CD8-positive, alpha-beta memory T cell (primary cell): ENCODE results near the gene CGNL1. TPM values are rescaled to one million over a fixed set of nuclear protein-coding genes. Genes with fewer than 3 reads are reported as not detected.

ENCODE experiments used
- CTCF ChIA-PET: fragments of 350-600 bp; sonication (Branson Sonifier 250); formaldehyde crosslinking; loops from one replicate; lab custom pipeline; 2021; ENCODE audit warnings: antibody characterized with exemption; lab: Charles Lee
- POLR2A ChIA-PET: fragments of 350-600 bp; sonication (Branson Sonifier 250); formaldehyde crosslinking; loops from one replicate; lab custom pipeline; 2021; ENCODE audit warnings: antibody characterized with exemption; lab: Charles Lee
- DNase-seq, 5 donors: peaks; one replicate each; pipeline versions ENCODE4 v3.0.0 to v3.0.0-alpha.2; 2020 to 2022; ENCODE audit warnings: mixed read lengths in 1 of 5
- H3K27ac ChIP-seq: one replicate; pipeline ENCODE4 v1.7.0; 2013; ENCODE audit warnings: low read depth, mild to moderate bottlenecking, low read length, moderate library complexity
- H3K27me3 ChIP-seq: 2 replicates; pipeline ENCODE4 v1.7.0; 2013; ENCODE audit warnings: low read length, mild to moderate bottlenecking; ENCODE audit not compliant: insufficient read depth, poor library complexity, severe bottlenecking
- H3K36me3 ChIP-seq: 2 replicates; pipeline ENCODE4 v1.7.0; 2013; ENCODE audit warnings: mild to moderate bottlenecking, low read length, moderate library complexity; ENCODE audit not compliant: insufficient read depth
- H3K4me1 ChIP-seq: 2 replicates; pipeline ENCODE4 v1.7.0; 2013; ENCODE audit warnings: mild to moderate bottlenecking, low read length, moderate library complexity; ENCODE audit not compliant: insufficient read depth
- H3K4me3 ChIP-seq: 2 replicates; pipeline ENCODE4 v1.7.0; 2013; ENCODE audit warnings: mild to moderate bottlenecking, low read length
- H3K9me3 ChIP-seq: 2 replicates; pipeline ENCODE4 v1.7.0; 2013; ENCODE audit warnings: mild to moderate bottlenecking, low read length
- H3K27ac Mint-ChIP-seq, 8 donors: one replicate each; pipeline ENCODE4 v1.8.0; 2020 to 2021; ENCODE audit warnings: mixed read lengths in 8 of 8, mild to moderate bottlenecking in 6 of 8, inconsistent platforms in 3 of 8, moderate library complexity in 3 of 8
- H3K27me3 Mint-ChIP-seq, 2 donors: one replicate each; pipeline ENCODE4 v1.8.0; 2020 to 2021; ENCODE audit warnings: mixed read lengths in 2 of 2, mild to moderate bottlenecking in 1 of 2, moderate library complexity in 1 of 2
- H3K36me3 Mint-ChIP-seq, 3 donors: one replicate each; pipeline ENCODE4 v1.8.0; 2020 to 2021; ENCODE audit warnings: mixed read lengths in 3 of 3, inconsistent platforms in 1 of 3, mild to moderate bottlenecking in 1 of 3
- H3K4me1 Mint-ChIP-seq, 3 donors: one replicate each; pipeline ENCODE4 v1.8.0; 2020 to 2021; ENCODE audit warnings: mixed read lengths in 3 of 3, inconsistent platforms in 1 of 3, mild to moderate bottlenecking in 1 of 3
- H3K4me3 Mint-ChIP-seq, 7 donors: one replicate each; pipeline ENCODE4 v1.8.0; 2020 to 2021; ENCODE audit warnings: mixed read lengths in 7 of 7, mild to moderate bottlenecking in 6 of 7, moderate library complexity in 4 of 7, inconsistent platforms in 2 of 7
- H3K9me3 Mint-ChIP-seq, 5 donors: one replicate each; pipeline ENCODE4 v1.8.0; 2020 to 2022; ENCODE audit warnings: mixed read lengths in 5 of 5, mild to moderate bottlenecking in 3 of 5, moderate library complexity in 2 of 5, inconsistent platforms in 1 of 5
- polyA plus RNA-seq: library from polyadenylated mRNA; unstranded; fragments of 300-500 nt; fragmentation: Illumina TruSeq; gene quantifications from one replicate; pipeline ENCODE4 v1.2.3, GENCODE V29; 2021
- total RNA-seq, 2 experiments: library from RNA; stranded (reverse); gene quantifications; one replicate each; pipeline ENCODE4 v1.2.3, GENCODE V29; 2021

Gene CGNL1
- total and polyA plus RNA-seq, 3 experiments from 2014 or later, result not detected

GRCh38 chr15:57575363-57575762 lies 199.1 kb downstream of the CGNL1 start:
- POLR2A ChIA-PET, result no interaction called here
- CTCF ChIA-PET, result interaction anchor here (1.9 kb wide), 1 partner anchor 15 kb away, joined by 5 read pairs; no protein-coding TSS in a partner anchor
- no peak overlapping the region for H3K27ac Mint-ChIP-seq

GRCh38 chr15:57578288-57578900 lies 202.1 kb downstream of the CGNL1 start:
- no peaks in the 10 kb centered on the region for H3K27me3 ChIP-seq
- no peaks in the 10 kb centered on the region for H3K4me1 ChIP-seq
- peaks cover 0 to 7% (median under 1%) of the 10 kb centered on the region in 3 donors for H3K36me3 Mint-ChIP-seq
- H3K4me1 Mint-ChIP-seq, result no peaks in the 10 kb centered on the region
- H3K27ac ChIP-seq, result no peak overlapping the region
- ChIA-PET CTCF (no interaction called here), POLR2A (no interaction called here)
- no peaks in the 10 kb centered on the region for H3K36me3 ChIP-seq
- no peak overlapping the region for H3K4me3 ChIP-seq
- no peak overlapping the region for H3K4me3 Mint-ChIP-seq
- no peaks in the 10 kb centered on the region for H3K9me3 ChIP-seq
- H3K27me3 Mint-ChIP-seq, result peaks cover 10 to 48% of the 10 kb centered on the region in 2 donors
- peaks cover 8 to 16% (median 9%) of the 10 kb centered on the region in 5 donors for H3K9me3 Mint-ChIP-seq
- no peak overlapping the region for H3K27ac Mint-ChIP-seq
- no peak for DNase-seq

More at GRCh38 chr15:57575363-57575762, 199.1 kb downstream of the CGNL1 start:
- Histone ChIP-seq H3K4me3 (no peak overlapping the region), H3K9me3 (no peaks in the 10 kb centered on the region), H3K27me3 (no peaks in the 10 kb centered on the region), H3K36me3 (no peaks in the 10 kb centered on the region), H3K4me1 (no peaks in the 10 kb centered on the region), H3K27ac (no peak overlapping the region)
- H3K4me3 Mint-ChIP-seq, result no peak overlapping the region
- no peaks in the 10 kb centered on the region for H3K4me1 Mint-ChIP-seq
- H3K36me3 Mint-ChIP-seq, result no peaks in the 10 kb centered on the region
- peaks cover 6 to 29% of the 10 kb centered on the region in 2 donors for H3K27me3 Mint-ChIP-seq
- no peak for DNase-seq
- peaks cover 0 to under 1% (median 0%) of the 10 kb centered on the region in 5 donors for H3K9me3 Mint-ChIP-seq

- peaks cover 0 to 9% (median 1%) of the 10 kb centered on the region in 3 donors for H3K36me3 Mint-ChIP-seq
- Histone ChIP-seq H3K4me1 (no peaks in the 10 kb centered on the region), H3K27ac (no peak overlapping the region), H3K9me3 (no peaks in the 10 kb centered on the region), H3K36me3 (no peaks in the 10 kb centered on the region), H3K27me3 (no peaks in the 10 kb centered on the region), H3K4me3 (no peak overlapping the region)
- ChIA-PET POLR2A (no interaction called here), CTCF (no interaction called here)
- no peaks in the 10 kb centered on the region for H3K4me1 Mint-ChIP-seq
- no peak overlapping the region for H3K27ac Mint-ChIP-seq
- no peak for DNase-seq
- H3K4me3 Mint-ChIP-seq, result no peak overlapping the region
- peaks cover 10 to 55% of the 10 kb centered on the region in 2 donors for H3K27me3 Mint-ChIP-seq
- peaks cover 12 to 23% (median 15%) of the 10 kb centered on the region in 5 donors for H3K9me3 Mint-ChIP-seq
Observed at GRCh38 chr15:57580428-57580827, 204.1 kb downstream of the CGNL1 start.

DNA sequence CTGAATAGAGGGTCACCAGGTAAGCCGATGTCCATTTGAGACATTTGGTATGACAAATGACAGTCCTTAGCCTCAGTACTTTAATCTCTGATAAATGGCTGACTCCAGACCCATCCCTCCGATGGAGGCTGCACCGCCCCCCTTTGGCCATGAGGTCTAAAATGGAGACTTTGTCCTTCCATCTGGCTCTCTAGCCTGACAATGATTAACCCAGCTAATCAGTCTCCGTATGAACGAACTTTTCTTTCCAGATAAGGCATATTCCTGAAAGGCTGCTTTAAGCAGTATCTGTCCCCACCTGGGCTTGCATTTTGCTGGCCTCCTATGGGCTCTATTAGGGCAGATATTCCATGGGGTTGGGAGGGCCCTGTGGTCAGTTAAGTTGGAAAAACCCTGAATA lies 204.6 kb downstream of the CGNL1 start:
- Mint-ChIP-seq H3K9me3 (peaks cover 12 to 23% (median 15%) of the 10 kb centered on the region in 5 donors), H3K27me3 (peaks cover 10 to 56% of the 10 kb centered on the region in 2 donors), H3K4me1 (no peaks in the 10 kb centered on the region), H3K36me3 (peaks cover 0 to 9% (median 1%) of the 10 kb centered on the region in 3 donors), H3K4me3 (no peak overlapping the region), H3K27ac (no peak overlapping the region)
- ChIA-PET POLR2A (no interaction called here), CTCF (no interaction called here)
- DNase-seq, result no peak
- Histone ChIP-seq H3K36me3 (no peaks in the 10 kb centered on the region), H3K27me3 (no peaks in the 10 kb centered on the region), H3K9me3 (no peaks in the 10 kb centered on the region), H3K4me3 (no peak overlapping the region), H3K4me1 (peaks cover under 1% of the 10 kb centered on the region), H3K27ac (no peak overlapping the region)

DNA sequence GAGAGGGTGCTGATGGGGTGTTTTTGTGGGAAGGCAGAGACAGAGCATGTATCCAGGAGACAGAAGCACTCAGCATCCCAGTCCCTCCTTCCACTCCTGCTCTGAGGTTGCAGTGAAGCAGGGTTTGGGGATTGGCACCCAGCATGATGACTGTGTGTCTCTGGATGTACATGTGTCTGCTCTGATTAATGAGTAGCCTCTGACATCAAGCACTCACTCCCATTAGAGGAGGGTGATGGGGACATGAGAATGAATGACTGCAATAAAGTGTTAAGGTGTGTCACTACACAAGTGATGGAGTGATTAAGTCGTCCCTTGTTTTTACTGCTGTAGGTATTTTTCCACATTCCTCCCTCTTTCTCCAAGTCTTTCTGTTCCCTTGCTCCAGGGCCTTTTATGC lies 205.8 kb downstream of the CGNL1 start:
- peaks cover 10% of the 10 kb centered on the region for H3K4me1 ChIP-seq
- no peak overlapping the region for H3K27ac Mint-ChIP-seq
- H3K4me3 Mint-ChIP-seq, result no peak overlapping the region
- no peak for DNase-seq
- ChIA-PET POLR2A (no interaction called here), CTCF (no interaction called here)
- H3K36me3 Mint-ChIP-seq, result peaks cover 0 to 9% (median 1%) of the 10 kb centered on the region in 3 donors
- H3K9me3 Mint-ChIP-seq, result peaks cover 12 to 23% (median 15%) of the 10 kb centered on the region in 5 donors
- no peak overlapping the region for H3K27ac ChIP-seq
- no peak overlapping the region for H3K4me3 ChIP-seq
- peaks cover 10 to 56% of the 10 kb centered on the region in 2 donors for H3K27me3 Mint-ChIP-seq
- H3K27me3 ChIP-seq, result no peaks in the 10 kb centered on the region
- H3K4me1 Mint-ChIP-seq, result peaks cover 1 to 5% (median 3%) of the 10 kb centered on the region in 3 donors
- H3K36me3 ChIP-seq, result no peaks in the 10 kb centered on the region
- H3K9me3 ChIP-seq, result no peaks in the 10 kb centered on the region

GRCh38 chr15:57583282-57583681 lies 207.0 kb downstream of the CGNL1 start:
- H3K27me3 ChIP-seq, result no peaks in the 10 kb centered on the region
- no peak overlapping the region for H3K4me3 ChIP-seq
- Mint-ChIP-seq H3K4me1 (peaks cover 8 to 12% (median 10%) of the 10 kb centered on the region in 3 donors), H3K4me3 (peak overlapping the region in 1 of 7 donors; percentile 4), H3K36me3 (peaks cover 0 to 9% (median 1%) of the 10 kb centered on the region in 3 donors), H3K9me3 (peaks cover 12 to 23% (median 15%) of the 10 kb centered on the region in 5 donors), H3K27ac (no peak overlapping the region), H3K27me3 (peaks cover 10 to 65% of the 10 kb centered on the region in 2 donors)
- peaks cover 21% of the 10 kb centered on the region for H3K4me1 ChIP-seq
- no peaks in the 10 kb centered on the region for H3K9me3 ChIP-seq
- POLR2A ChIA-PET, result no interaction called here
- no peak overlapping the region for H3K27ac ChIP-seq
- no peak for DNase-seq
- CTCF ChIA-PET, result interaction anchor here (1.0 kb wide), 1 partner anchor 10 kb away, joined by 3 read pairs; no protein-coding TSS in a partner anchor
- H3K36me3 ChIP-seq, result no peaks in the 10 kb centered on the region

DNA sequence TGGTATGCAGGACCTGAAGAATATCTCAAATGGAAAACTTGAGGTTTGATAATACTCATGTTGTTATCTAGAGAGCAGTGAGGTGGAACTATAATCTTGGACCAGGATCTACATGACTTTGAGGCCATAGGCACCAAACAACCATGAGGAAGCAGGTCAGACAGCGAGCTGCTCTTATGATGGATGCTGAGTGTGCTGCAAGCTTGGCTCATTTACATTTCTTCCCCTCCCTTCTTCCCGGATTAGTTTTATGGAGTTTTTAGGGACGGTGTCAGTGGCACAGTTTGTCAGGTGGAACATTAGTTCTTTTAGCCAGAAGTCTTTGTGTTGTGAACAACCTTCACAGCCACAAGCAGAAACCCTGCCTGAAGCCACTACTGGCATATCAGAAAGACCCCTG lies 207.4 kb downstream of the CGNL1 start:
- Mint-ChIP-seq H3K4me3 (no peak overlapping the region), H3K36me3 (peaks cover 0 to 9% (median 1%) of the 10 kb centered on the region in 3 donors), H3K9me3 (peaks cover 12 to 23% (median 15%) of the 10 kb centered on the region in 5 donors), H3K27ac (no peak overlapping the region), H3K27me3 (peaks cover 9 to 65% of the 10 kb centered on the region in 2 donors), H3K4me1 (peaks cover 8 to 12% (median 10%) of the 10 kb centered on the region in 3 donors)
- CTCF ChIA-PET, result no interaction called here
- POLR2A ChIA-PET, result no interaction called here
- Histone ChIP-seq H3K9me3 (no peaks in the 10 kb centered on the region), H3K27me3 (no peaks in the 10 kb centered on the region), H3K4me1 (peaks cover 26% of the 10 kb centered on the region), H3K36me3 (no peaks in the 10 kb centered on the region), H3K4me3 (no peak overlapping the region), H3K27ac (no peak overlapping the region)
- no peak for DNase-seq

GRCh38 chr15:57586661-57587424 lies 210.5 kb downstream of the CGNL1 start:
- ChIA-PET CTCF (no interaction called here), POLR2A (no interaction called here)
- peak overlapping the region in 2 of 8 donors; percentile 8 to 18 for H3K27ac Mint-ChIP-seq
- no peak overlapping the region for H3K4me3 Mint-ChIP-seq
- no peaks in the 10 kb centered on the region for H3K36me3 ChIP-seq
- H3K27ac ChIP-seq, result no peak overlapping the region
- peak in 1 of 5 donors; percentile 10 for DNase-seq
- H3K27me3 ChIP-seq, result no peaks in the 10 kb centered on the region
- peaks cover 34% of the 10 kb centered on the region for H3K4me1 ChIP-seq
- no peak overlapping the region for H3K4me3 ChIP-seq
- no peaks in the 10 kb centered on the region for H3K9me3 ChIP-seq
- H3K9me3 Mint-ChIP-seq, result peaks cover 14 to 22% (median 15%) of the 10 kb centered on the region in 5 donors
- peaks cover 0 to 9% (median 1%) of the 10 kb centered on the region in 3 donors for H3K36me3 Mint-ChIP-seq
- peaks cover 10 to 18% (median 14%) of the 10 kb centered on the region in 3 donors for H3K4me1 Mint-ChIP-seq
- peaks cover 18 to 63% of the 10 kb centered on the region in 2 donors for H3K27me3 Mint-ChIP-seq
